ENCODE data around the gene SIX3. TPM values are rescaled to one million over a fixed set of nuclear protein-coding genes. Genes with fewer than 3 reads are reported as not detected.
A peak's percentile ranks its signal among the peaks of the same experiment; 100 is the strongest.

The SIX3 gene
- total RNA-seq, 4 donors from 2014 or later: not detected

DNA sequence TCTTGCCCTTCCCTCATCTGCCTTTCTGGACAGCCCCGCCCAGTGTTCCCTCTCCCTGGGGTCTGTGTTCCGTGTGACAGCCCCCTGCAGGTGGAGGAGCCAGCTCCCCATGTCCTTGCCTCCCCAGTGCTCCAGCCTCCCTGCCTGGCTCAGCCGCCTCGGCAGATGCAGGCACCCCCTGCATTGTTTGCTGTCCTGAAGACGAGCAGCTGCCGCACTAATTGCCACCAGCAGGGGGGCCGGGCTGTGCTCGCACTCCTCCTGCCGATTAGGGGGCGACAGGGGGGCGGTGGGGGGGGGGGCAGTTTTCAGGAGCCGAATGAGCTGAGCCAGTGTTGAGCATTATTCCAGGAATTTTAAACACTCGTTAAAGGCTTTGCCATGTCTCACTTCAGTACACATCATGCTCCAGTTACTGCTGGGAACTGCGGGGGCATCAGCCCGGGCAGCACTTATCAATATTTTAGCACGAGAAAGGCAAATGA, 23.3 kb downstream of the SIX3 start:
- peaks cover 0 to 6% (median 0%) of the 10 kb centered on the region in 3 donors for H3K27me3 ChIP-seq
- H3K27ac ChIP-seq: no peak overlapping the region
- DNase-seq: no peak
- H3K9me3 ChIP-seq: no peaks in the 10 kb centered on the region
- no peak overlapping the region for H3K4me3 ChIP-seq
- no peaks in the 10 kb centered on the region for H3K36me3 ChIP-seq
- TF ChIP-seq POLR2A (IDR thresholded peaks at IDR 0.05): no peak
- TF ChIP-seq, protein P1, sequence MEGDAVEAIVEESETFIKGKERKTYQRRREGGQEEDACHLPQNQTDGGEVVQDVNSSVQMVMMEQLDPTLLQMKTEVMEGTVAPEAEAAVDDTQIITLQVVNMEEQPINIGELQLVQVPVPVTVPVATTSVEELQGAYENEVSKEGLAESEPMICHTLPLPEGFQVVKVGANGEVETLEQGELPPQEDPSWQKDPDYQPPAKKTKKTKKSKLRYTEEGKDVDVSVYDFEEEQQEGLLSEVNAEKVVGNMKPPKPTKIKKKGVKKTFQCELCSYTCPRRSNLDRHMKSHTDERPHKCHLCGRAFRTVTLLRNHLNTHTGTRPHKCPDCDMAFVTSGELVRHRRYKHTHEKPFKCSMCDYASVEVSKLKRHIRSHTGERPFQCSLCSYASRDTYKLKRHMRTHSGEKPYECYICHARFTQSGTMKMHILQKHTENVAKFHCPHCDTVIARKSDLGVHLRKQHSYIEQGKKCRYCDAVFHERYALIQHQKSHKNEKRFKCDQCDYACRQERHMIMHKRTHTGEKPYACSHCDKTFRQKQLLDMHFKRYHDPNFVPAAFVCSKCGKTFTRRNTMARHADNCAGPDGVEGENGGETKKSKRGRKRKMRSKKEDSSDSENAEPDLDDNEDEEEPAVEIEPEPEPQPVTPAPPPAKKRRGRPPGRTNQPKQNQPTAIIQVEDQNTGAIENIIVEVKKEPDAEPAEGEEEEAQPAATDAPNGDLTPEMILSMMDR (IDR thresholded peaks at IDR 0.05 in 4 of 5, conservative IDR thresholded peaks at IDR 0.05 in 1 of 5): no peak
- no peaks in the 10 kb centered on the region for H3K4me1 ChIP-seq
- ATAC-seq: no peak
- in situ Hi-C loops (cut with MboI; ENCODE audit: low sequenced_read_pairs in 4 of 4) (loop anchor here in 2 of 4 donors (10.0 to 25.0 kb wide), 3 partner anchors 490 to 927 kb away; no protein-coding TSS in a partner anchor), intact Hi-C loops (cut with DNase I; ENCODE audit: low total_unique reads) (no loop called here)

DNA sequence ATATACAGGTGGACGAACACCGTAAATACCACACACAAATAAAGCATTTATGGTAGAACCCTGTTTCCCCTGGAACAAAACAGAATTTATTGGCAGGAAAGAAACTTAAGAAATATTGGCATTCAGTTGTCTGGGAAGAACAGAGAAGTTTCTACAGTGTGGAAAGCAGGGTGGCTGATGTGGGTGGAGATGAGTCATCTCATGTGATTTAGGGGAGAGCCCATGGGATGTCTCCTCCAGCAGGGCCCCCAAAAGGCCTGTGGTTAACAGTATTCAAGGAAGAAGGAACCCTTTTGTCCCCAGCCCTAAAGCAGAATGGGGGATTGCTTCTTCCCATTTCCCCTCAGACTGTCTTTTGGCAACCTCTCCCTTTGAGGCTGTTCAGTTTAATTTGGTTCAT, 24.2 kb downstream of the SIX3 start:
- ATAC-seq (peak in 1 of 2 donors; percentile 39), DNase-seq (no peak)
- in situ Hi-C loops (cut with MboI; ENCODE audit: low sequenced_read_pairs in 4 of 4): loop anchor here in 2 of 4 donors (10.0 to 25.0 kb wide), 3 partner anchors 491 to 928 kb away; no protein-coding TSS in a partner anchor
- no peaks in the 10 kb centered on the region for H3K4me1 ChIP-seq
- H3K9me3 ChIP-seq: no peaks in the 10 kb centered on the region
- no peak overlapping the region for H3K4me3 ChIP-seq
- H3K27ac ChIP-seq: no peak overlapping the region
- H3K36me3 ChIP-seq: no peaks in the 10 kb centered on the region
- intact Hi-C loops (cut with DNase I; ENCODE audit: low total_unique reads): no loop called here
- peaks cover 0 to 6% (median 0%) of the 10 kb centered on the region in 3 donors for H3K27me3 ChIP-seq
- TF ChIP-seq, protein P1 (IDR thresholded peaks at IDR 0.05 in 4 of 5, conservative IDR thresholded peaks at IDR 0.05 in 1 of 5): no peak
- TF ChIP-seq POLR2A (IDR thresholded peaks at IDR 0.05): no peak

GRCh38 chr2:44967056-44967455, 25.6 kb downstream of the SIX3 start:
- Histone ChIP-seq H3K27me3 (peaks cover 0 to 9% (median 7%) of the 10 kb centered on the region in 3 donors), H3K9me3 (no peaks in the 10 kb centered on the region), H3K4me3 (no peak overlapping the region), H3K36me3 (no peaks in the 10 kb centered on the region), H3K27ac (no peak overlapping the region), H3K4me1 (no peaks in the 10 kb centered on the region)
- ATAC-seq (no peak), DNase-seq (no peak)
- in situ Hi-C loops (cut with MboI; ENCODE audit: low sequenced_read_pairs in 4 of 4): loop anchor here in 2 of 4 donors (10.0 to 25.0 kb wide), 3 partner anchors 492 to 930 kb away; no protein-coding TSS in a partner anchor
- no peak for TF ChIP-seq POLR2A (IDR thresholded peaks at IDR 0.05)
- TF ChIP-seq, protein P1 (IDR thresholded peaks at IDR 0.05 in 4 of 5, conservative IDR thresholded peaks at IDR 0.05 in 1 of 5): no peak
- intact Hi-C loops (cut with DNase I; ENCODE audit: low total_unique reads): no loop called here

GRCh38 chr2:44967727-44968432, 26.4 kb downstream of the SIX3 start:
- H3K36me3 ChIP-seq: no peaks in the 10 kb centered on the region
- no peaks in the 10 kb centered on the region for H3K9me3 ChIP-seq
- H3K4me3 ChIP-seq: no peak overlapping the region
- ATAC-seq (no peak), DNase-seq (no peak)
- TF ChIP-seq, protein P1 (IDR thresholded peaks at IDR 0.05 in 4 of 5, conservative IDR thresholded peaks at IDR 0.05 in 1 of 5): no peak
- no peak for TF ChIP-seq POLR2A (IDR thresholded peaks at IDR 0.05)
- intact Hi-C loops (cut with DNase I; ENCODE audit: low total_unique reads) (no loop called here), in situ Hi-C loops (cut with MboI; ENCODE audit: low sequenced_read_pairs in 4 of 4) (loop anchor here in 2 of 4 donors (10.0 to 25.0 kb wide), 3 partner anchors 493 to 931 kb away; no protein-coding TSS in a partner anchor)
- peaks cover 5 to 15% (median 11%) of the 10 kb centered on the region in 3 donors for H3K27me3 ChIP-seq
- H3K27ac ChIP-seq: no peak overlapping the region
- H3K4me1 ChIP-seq: no peaks in the 10 kb centered on the region
